ENCODE measurements around the gene HPCA. TPM values are rescaled to one million over a fixed set of nuclear protein-coding genes. Genes with fewer than 3 reads are reported as not detected.

Gene HPCA
- total and polyA plus RNA-seq, 2 experiments from 2014 or later = not detected

GRCh38 chr1:32885676-32886003 lies 651 bp upstream of the HPCA start:
- no peaks in the 10 kb centered on the region for H3K79me2 ChIP-seq (ENCODE audit: insufficient read depth)
- TF ChIP-seq EZH2 (IDR thresholded peaks at IDR 0.05; ENCODE audit: insufficient read depth, poor library complexity, severe bottlenecking) = no peak
- no peak for TF ChIP-seq EZH2phosphoT487 (IDR thresholded peaks at IDR 0.05; ENCODE audit: insufficient read depth, low read depth)
- H3K9me2 ChIP-seq (ENCODE audit: insufficient read depth) = no peaks in the 10 kb centered on the region
- in situ Hi-C loops (cut with MboI) = no loop called here
- no peak overlapping the region for H2AFZ ChIP-seq
- H3K4me3 ChIP-seq = no peak overlapping the region
- H3F3A ChIP-seq (ENCODE audit: insufficient read depth) = no peaks in the 10 kb centered on the region
- no peaks in the 10 kb centered on the region for H3K4me1 ChIP-seq (ENCODE audit: insufficient read depth)
- no peak overlapping the region for H3K4me2 ChIP-seq (ENCODE audit: unreplicated experiment)
- H3K9me3 ChIP-seq (ENCODE audit: low read depth) = no peaks in the 10 kb centered on the region
- H3K27me3 ChIP-seq (replicated peaks; ENCODE audit: insufficient read depth) = peaks cover 16% of the 10 kb centered on the region; the same call in 1 of the 2 replicates
- no peak overlapping the region for H3K27ac ChIP-seq
- no peak overlapping the region for H3K9ac ChIP-seq
- no peaks in the 10 kb centered on the region for H3K36me3 ChIP-seq (ENCODE audit: low read depth)
- DNase-seq = no peak
- 17 to 34% methylated on average over 3 to 8 of the region's 8 CpGs for WGBS, 2 experiments (ENCODE audit: low coverage in 1 of 2, low lambda C conversion rate in 2 of 2, missing lambda C conversion rate in 2 of 2)
- no peaks in the 10 kb centered on the region for H4K20me1 ChIP-seq (ENCODE audit: insufficient read depth)

- Histone ChIP-seq H3K4me1 (ENCODE audit: insufficient read depth) (no peaks in the 10 kb centered on the region), H3K79me2 (ENCODE audit: insufficient read depth) (no peaks in the 10 kb centered on the region), H3K4me3 (no peak overlapping the region), H3K9me2 (ENCODE audit: insufficient read depth) (no peaks in the 10 kb centered on the region), H3K27ac (no peak overlapping the region), H3F3A (ENCODE audit: insufficient read depth) (no peaks in the 10 kb centered on the region), H3K36me3 (ENCODE audit: low read depth) (no peaks in the 10 kb centered on the region), H3K9ac (no peak overlapping the region), H2AFZ (no peak overlapping the region), H4K20me1 (ENCODE audit: insufficient read depth) (no peaks in the 10 kb centered on the region), H3K27me3 (replicated peaks; ENCODE audit: insufficient read depth) (peaks cover 23% of the 10 kb centered on the region), H3K4me2 (ENCODE audit: unreplicated experiment) (no peak overlapping the region), H3K9me3 (ENCODE audit: low read depth) (no peaks in the 10 kb centered on the region)
- DNase-seq = no peak
- 49 to 53% methylated on average over 16 of the region's 19 CpGs for WGBS, 2 experiments (ENCODE audit: low coverage in 1 of 2, low lambda C conversion rate in 2 of 2, missing lambda C conversion rate in 2 of 2)
- TF ChIP-seq EZH2phosphoT487 (IDR thresholded peaks at IDR 0.05; ENCODE audit: insufficient read depth, low read depth) = no peak
- no peak for TF ChIP-seq EZH2 (IDR thresholded peaks at IDR 0.05; ENCODE audit: insufficient read depth, poor library complexity, severe bottlenecking)
- in situ Hi-C loops (cut with MboI) = no loop called here
Measured at GRCh38 chr1:32886828-32887414, 630 bp downstream of the HPCA start.

- no peaks in the 10 kb centered on the region for H3K9me3 ChIP-seq (ENCODE audit: low read depth)
- 58 to 59% methylated on average over 12 of the region's 12 CpGs for WGBS, 2 experiments (ENCODE audit: low coverage in 1 of 2, low lambda C conversion rate in 2 of 2, missing lambda C conversion rate in 2 of 2)
- no peak overlapping the region for H3K27ac ChIP-seq
- H3K36me3 ChIP-seq (ENCODE audit: low read depth) = no peaks in the 10 kb centered on the region
- no peak overlapping the region for H2AFZ ChIP-seq
- H3K27me3 ChIP-seq (replicated peaks; ENCODE audit: insufficient read depth) = peaks cover 30% of the 10 kb centered on the region
- TF ChIP-seq EZH2 (IDR thresholded peaks at IDR 0.05; ENCODE audit: insufficient read depth, poor library complexity, severe bottlenecking) (no peak), EZH2phosphoT487 (IDR thresholded peaks at IDR 0.05; ENCODE audit: insufficient read depth, low read depth) (no peak)
- H3K4me1 ChIP-seq (ENCODE audit: insufficient read depth) = no peaks in the 10 kb centered on the region
- in situ Hi-C loops (cut with MboI) = no loop called here
- H3K79me2 ChIP-seq (ENCODE audit: insufficient read depth) = no peaks in the 10 kb centered on the region
- H4K20me1 ChIP-seq (ENCODE audit: insufficient read depth) = no peaks in the 10 kb centered on the region
- no peak for DNase-seq
- H3F3A ChIP-seq (ENCODE audit: insufficient read depth) = no peaks in the 10 kb centered on the region
- no peak overlapping the region for H3K9ac ChIP-seq
- H3K9me2 ChIP-seq (ENCODE audit: insufficient read depth) = no peaks in the 10 kb centered on the region
- no peak overlapping the region for H3K4me3 ChIP-seq
- no peak overlapping the region for H3K4me2 ChIP-seq (ENCODE audit: unreplicated experiment)
Measured at GRCh38 chr1:32887623-32888022, 1.3 kb downstream of the HPCA start.

DNA sequence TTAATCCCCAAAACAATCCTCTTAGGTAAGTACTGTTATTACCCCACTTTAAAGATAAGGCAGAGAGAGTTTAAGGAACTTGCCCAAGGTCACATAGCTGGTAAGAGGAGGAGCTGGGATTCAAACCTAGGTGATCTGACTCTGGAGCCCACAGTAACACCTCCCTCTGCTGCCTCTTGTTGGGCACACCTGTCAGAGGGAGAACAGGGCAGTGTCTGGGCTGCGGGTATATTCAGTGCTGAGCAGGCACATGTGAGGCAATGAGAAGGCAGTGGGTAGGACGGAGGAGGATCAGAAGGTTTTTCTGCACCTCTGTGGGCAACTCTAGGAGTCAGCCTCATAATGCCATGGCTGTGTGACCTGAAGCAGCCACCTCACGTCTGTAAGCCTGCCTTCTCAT lies 1.8 kb downstream of the HPCA start:
- Histone ChIP-seq H3K36me3 (ENCODE audit: low read depth) (no peaks in the 10 kb centered on the region), H3K27ac (no peak overlapping the region), H3K9me3 (ENCODE audit: low read depth) (no peaks in the 10 kb centered on the region), H2AFZ (no peak overlapping the region), H3F3A (ENCODE audit: insufficient read depth) (no peaks in the 10 kb centered on the region), H3K4me2 (ENCODE audit: unreplicated experiment) (no peak overlapping the region), H3K79me2 (ENCODE audit: insufficient read depth) (no peaks in the 10 kb centered on the region), H3K4me3 (no peak overlapping the region), H4K20me1 (ENCODE audit: insufficient read depth) (no peaks in the 10 kb centered on the region), H3K9me2 (ENCODE audit: insufficient read depth) (no peaks in the 10 kb centered on the region), H3K4me1 (ENCODE audit: insufficient read depth) (no peaks in the 10 kb centered on the region), H3K9ac (no peak overlapping the region), H3K27me3 (replicated peaks; ENCODE audit: insufficient read depth) (peaks cover 31% of the 10 kb centered on the region)
- DNase-seq = no peak
- in situ Hi-C loops (cut with MboI) = no loop called here
- WGBS, 2 experiments (ENCODE audit: low coverage in 1 of 2, low lambda C conversion rate in 2 of 2, missing lambda C conversion rate in 2 of 2) = 52 to 58% methylated on average over 3 of the region's 3 CpGs
- TF ChIP-seq EZH2phosphoT487 (IDR thresholded peaks at IDR 0.05; ENCODE audit: insufficient read depth, low read depth) (no peak), EZH2 (IDR thresholded peaks at IDR 0.05; ENCODE audit: insufficient read depth, poor library complexity, severe bottlenecking) (no peak)

Measured in GM23248 (cell line).